ENCODE data around the gene TBC1D4. TPM values are rescaled to one million over a fixed set of nuclear protein-coding genes. Genes with fewer than 3 reads are reported as not detected.

Gene TBC1D4
- total RNA-seq, 1 donor from 2014 or later, result 25.6 TPM

- Mint-ChIP-seq H3K27ac (ENCODE audit: unreplicated experiment) (no peak overlapping the region), H3K27me3 (ENCODE audit: low read depth, unreplicated experiment) (peaks cover 2% of the 10 kb centered on the region), H3K36me3 (ENCODE audit: low read depth, unreplicated experiment) (no peaks in the 10 kb centered on the region), H3K4me1 (ENCODE audit: low read depth, unreplicated experiment) (peaks cover 10% of the 10 kb centered on the region), H3K9me3 (ENCODE audit: unreplicated experiment) (peaks cover 2% of the 10 kb centered on the region), H3K4me3 (ENCODE audit: unreplicated experiment) (no peak overlapping the region)
- no peak for TF ChIP-seq CTCF (IDR thresholded peaks at IDR 0.05; ENCODE audit: insufficient read depth, low read depth, low read length)
- no peak overlapping the region for H3K4me2 ChIP-seq (ENCODE audit: low read length)
- no peak overlapping the region for H3K27ac ChIP-seq (ENCODE audit: low read depth, low read length)
- FAIRE-seq, result no peak
- H3K4me1 ChIP-seq (ENCODE audit: insufficient read depth, low read length), result no peaks in the 10 kb centered on the region
- no peak overlapping the region for H3K4me3 ChIP-seq (ENCODE audit: insufficient read depth, low read depth, low read length)
- no peaks in the 10 kb centered on the region for H3K27me3 ChIP-seq (ENCODE audit: insufficient read depth, low read length)
- no peaks in the 10 kb centered on the region for H3K79me2 ChIP-seq (ENCODE audit: insufficient read depth, low read length)
- H3K9me3 ChIP-seq (ENCODE audit: insufficient read depth, low read depth, low read length), result no peaks in the 10 kb centered on the region
- no peak overlapping the region for H3K9ac ChIP-seq (ENCODE audit: low read length)
- H3K36me3 ChIP-seq (ENCODE audit: insufficient read depth, low read length), result no peaks in the 10 kb centered on the region
- H2AFZ ChIP-seq (ENCODE audit: low read depth, low read length), result no peak overlapping the region
- H4K20me1 ChIP-seq (ENCODE audit: insufficient read depth, low read length), result no peaks in the 10 kb centered on the region
- no peak for DNase-seq (ENCODE audit: low read depth)
Measured at GRCh38 chr13:75507027-75508001, 25.3 kb upstream of the TBC1D4 start.

- Histone ChIP-seq H3K27me3 (ENCODE audit: insufficient read depth, low read length) (no peaks in the 10 kb centered on the region), H3K79me2 (ENCODE audit: insufficient read depth, low read length) (no peaks in the 10 kb centered on the region), H3K36me3 (ENCODE audit: insufficient read depth, low read length) (no peaks in the 10 kb centered on the region), H3K9ac (ENCODE audit: low read length) (no peak overlapping the region), H3K4me2 (ENCODE audit: low read length) (no peak overlapping the region), H3K4me1 (ENCODE audit: insufficient read depth, low read length) (no peaks in the 10 kb centered on the region), H3K27ac (ENCODE audit: low read depth, low read length) (no peak overlapping the region), H3K4me3 (ENCODE audit: insufficient read depth, low read depth, low read length) (no peak overlapping the region), H2AFZ (ENCODE audit: low read depth, low read length) (no peak overlapping the region), H4K20me1 (ENCODE audit: insufficient read depth, low read length) (no peaks in the 10 kb centered on the region), H3K9me3 (ENCODE audit: insufficient read depth, low read depth, low read length) (no peaks in the 10 kb centered on the region)
- Mint-ChIP-seq H3K4me3 (ENCODE audit: unreplicated experiment) (no peak overlapping the region), H3K4me1 (ENCODE audit: low read depth, unreplicated experiment) (peaks cover 4% of the 10 kb centered on the region), H3K36me3 (ENCODE audit: low read depth, unreplicated experiment) (no peaks in the 10 kb centered on the region), H3K27ac (ENCODE audit: unreplicated experiment) (no peak overlapping the region), H3K9me3 (ENCODE audit: unreplicated experiment) (peaks cover 2% of the 10 kb centered on the region), H3K27me3 (ENCODE audit: low read depth, unreplicated experiment) (peaks cover 2% of the 10 kb centered on the region)
- TF ChIP-seq CTCF (IDR thresholded peaks at IDR 0.05; ENCODE audit: insufficient read depth, low read depth, low read length), result no peak
- TF ChIP-seq EZH2 (IDR thresholded peaks at IDR 0.05; ENCODE audit: insufficient read depth, low read length), result no peak
- no peak for DNase-seq (ENCODE audit: low read depth)
- FAIRE-seq, result no peak
Measured at GRCh38 chr13:75506018-75506417, 24.0 kb upstream of the TBC1D4 start.

- no peaks in the 10 kb centered on the region for H4K20me1 ChIP-seq (ENCODE audit: insufficient read depth, low read length)
- no peak overlapping the region for H3K4me2 ChIP-seq (ENCODE audit: low read length)
- no peaks in the 10 kb centered on the region for H3K9me3 ChIP-seq (ENCODE audit: insufficient read depth, low read depth, low read length)
- H3K27me3 ChIP-seq (ENCODE audit: insufficient read depth, low read length), result no peaks in the 10 kb centered on the region
- Mint-ChIP-seq H3K4me3 (ENCODE audit: unreplicated experiment) (no peak overlapping the region), H3K4me1 (ENCODE audit: low read depth, unreplicated experiment) (peaks cover 4% of the 10 kb centered on the region), H3K36me3 (ENCODE audit: low read depth, unreplicated experiment) (no peaks in the 10 kb centered on the region), H3K27me3 (ENCODE audit: low read depth, unreplicated experiment) (peaks cover 2% of the 10 kb centered on the region), H3K27ac (ENCODE audit: unreplicated experiment) (no peak overlapping the region), H3K9me3 (ENCODE audit: unreplicated experiment) (peaks cover 2% of the 10 kb centered on the region)
- no peak overlapping the region for H2AFZ ChIP-seq (ENCODE audit: low read depth, low read length)
- DNase-seq (ENCODE audit: low read depth), result no peak
- no peaks in the 10 kb centered on the region for H3K79me2 ChIP-seq (ENCODE audit: insufficient read depth, low read length)
- H3K4me1 ChIP-seq (ENCODE audit: insufficient read depth, low read length), result no peaks in the 10 kb centered on the region
- no peak overlapping the region for H3K27ac ChIP-seq (ENCODE audit: low read depth, low read length)
- H3K36me3 ChIP-seq (ENCODE audit: insufficient read depth, low read length), result no peaks in the 10 kb centered on the region
- no peak overlapping the region for H3K4me3 ChIP-seq (ENCODE audit: insufficient read depth, low read depth, low read length)
- TF ChIP-seq EZH2 (IDR thresholded peaks at IDR 0.05; ENCODE audit: insufficient read depth, low read length), result no peak
- TF ChIP-seq CTCF (IDR thresholded peaks at IDR 0.05; ENCODE audit: insufficient read depth, low read depth, low read length), result no peak
- no peak overlapping the region for H3K9ac ChIP-seq (ENCODE audit: low read length)
- no peak for FAIRE-seq
Measured at GRCh38 chr13:75505327-75505726, 23.4 kb upstream of the TBC1D4 start.

Measured in astrocyte (in vitro differentiated cells and primary cell).